ENCODE data around the gene ATP10A. TPM values are rescaled to one million over a fixed set of nuclear protein-coding genes. Genes with fewer than 3 reads are reported as not detected.

ATP10A gene
- total and polyA plus RNA-seq, 11 donors = 0.53 to 3.3 (median 1.0) TPM

GRCh38 chr15:25663515-25663914 lies 199.6 kb downstream of the ATP10A start:
- DNase-seq (no peak), ATAC-seq (no peak)
- H3K36me3 ChIP-seq = no peaks in the 10 kb centered on the region
- 83 to 90% (median 87%) methylated on average over 5 of the region's 5 CpGs for WGBS, 4 donors
- H3K27me3 ChIP-seq = no peaks in the 10 kb centered on the region
- intact Hi-C loops (cut with DNase I) = no loop called here
- H3K27ac ChIP-seq = no peak overlapping the region
- TF ChIP-seq POLR2A (IDR thresholded peaks at IDR 0.05) (no peak), CTCF (IDR thresholded peaks at IDR 0.05) (no peak)
- no peaks in the 10 kb centered on the region for H3K4me1 ChIP-seq
- H3K4me3 ChIP-seq = no peak overlapping the region
- no peaks in the 10 kb centered on the region for H3K9me3 ChIP-seq

GRCh38 chr15:25661898-25662297 lies 201.2 kb downstream of the ATP10A start:
- WGBS, 4 donors = 62 to 78% (median 68%) methylated on average over 4 of the region's 4 CpGs
- H3K4me1 ChIP-seq = no peaks in the 10 kb centered on the region
- intact Hi-C loops (cut with DNase I) = no loop called here
- no peaks in the 10 kb centered on the region for H3K9me3 ChIP-seq
- no peaks in the 10 kb centered on the region for H3K36me3 ChIP-seq
- DNase-seq (no peak), ATAC-seq (no peak)
- no peak overlapping the region for H3K4me3 ChIP-seq
- H3K27me3 ChIP-seq = no peaks in the 10 kb centered on the region
- H3K27ac ChIP-seq = no peak overlapping the region
- TF ChIP-seq CTCF (IDR thresholded peaks at IDR 0.05) (peak in 2 of 12 donors; percentile 12 to 20), POLR2A (IDR thresholded peaks at IDR 0.05) (no peak)

GRCh38 chr15:25659251-25659650 lies 203.9 kb downstream of the ATP10A start:
- 92 to 95% (median 95%) methylated on average over 12 of the region's 12 CpGs for WGBS, 4 donors
- Histone ChIP-seq H3K9me3 (no peaks in the 10 kb centered on the region), H3K27me3 (no peaks in the 10 kb centered on the region), H3K36me3 (no peaks in the 10 kb centered on the region), H3K4me1 (no peaks in the 10 kb centered on the region), H3K27ac (no peak overlapping the region), H3K4me3 (no peak overlapping the region)
- ATAC-seq (no peak), DNase-seq (no peak)
- intact Hi-C loops (cut with DNase I) = no loop called here
- TF ChIP-seq POLR2A (IDR thresholded peaks at IDR 0.05) = no peak
- no peak for TF ChIP-seq CTCF (IDR thresholded peaks at IDR 0.05)

- Histone ChIP-seq H3K27ac (no peak overlapping the region), H3K9me3 (no peaks in the 10 kb centered on the region), H3K4me1 (no peaks in the 10 kb centered on the region), H3K4me3 (no peak overlapping the region), H3K36me3 (no peaks in the 10 kb centered on the region), H3K27me3 (no peaks in the 10 kb centered on the region)
- TF ChIP-seq CTCF (IDR thresholded peaks at IDR 0.05) (no peak), POLR2A (IDR thresholded peaks at IDR 0.05) (no peak)
- ATAC-seq (no peak), DNase-seq (no peak)
- intact Hi-C loops (cut with DNase I) = no loop called here
- WGBS, 4 donors = 90 to 95% (median 93%) methylated on average over 19 of the region's 19 CpGs
These were observed 204.6 kb downstream of the ATP10A start for GRCh38 chr15:25658560-25658959.

Data from heart left ventricle (tissue), 16 donors.